Measurements from ENCODE around the gene ZSWIM1. TPM values are rescaled to one million over a fixed set of nuclear protein-coding genes. Genes with fewer than 3 reads are reported as not detected.

ZSWIM1 gene
- total and polyA plus RNA-seq, 2 of the 4 experiments (the other 2 are of a cell fraction) = 4.2 to 10.0 TPM

DNA sequence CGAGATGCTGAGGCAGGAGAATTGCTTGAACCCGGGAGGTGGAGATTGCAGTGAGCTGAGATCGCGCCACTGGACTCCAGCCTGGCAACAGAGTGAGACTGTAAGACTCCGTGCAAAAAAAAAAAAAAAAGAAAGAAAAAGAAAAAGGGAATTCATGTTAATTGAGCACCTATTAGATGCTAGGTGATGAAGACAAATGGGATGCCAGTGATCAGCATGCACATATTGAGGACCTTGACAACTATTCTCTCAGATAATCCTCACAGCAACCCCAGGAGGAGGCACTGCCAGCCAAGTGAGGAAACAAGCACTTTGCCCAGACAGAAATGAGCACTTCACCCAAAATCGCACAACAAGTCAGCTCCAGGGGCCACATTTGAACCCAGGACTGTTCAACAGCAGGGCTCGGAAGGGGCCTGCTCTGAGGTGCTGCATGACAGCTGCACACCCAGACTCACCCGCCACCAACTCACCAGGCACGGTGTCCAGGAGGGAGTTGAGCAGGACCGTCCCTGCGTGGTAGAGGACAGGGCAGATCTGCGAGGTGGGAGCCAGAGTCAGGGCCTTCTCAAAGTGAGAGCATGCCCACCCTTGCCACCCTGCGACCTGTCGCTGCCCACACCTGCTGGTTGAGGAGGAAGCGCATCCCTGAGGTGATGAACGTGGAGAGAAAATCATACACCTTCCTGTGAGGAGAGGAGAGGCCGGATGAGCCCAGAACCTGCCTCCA lies 26.4 kb downstream of the ZSWIM1 start:
- no peak overlapping the region for H4K91ac ChIP-seq (ENCODE audit: insufficient read depth, low read depth, low read length)
- no peak overlapping the region for H3K23ac ChIP-seq (ENCODE audit: low read depth, low read length)
- DNase-seq = no peak
- H4K8ac ChIP-seq (ENCODE audit: low read depth in 2 of 2, low read length in 2 of 2) = no peak overlapping the region
- no CpG with 5 or more reads among the region's 17 CpGs for WGBS, 2 experiments (ENCODE audit: extremely low coverage in 2 of 2, insufficient read length in 1 of 2)
- in situ Hi-C loops (cut with MboI; ENCODE audit: low sequenced_read_pairs) = loop anchor here (25.0 kb wide), 1 partner anchor 570 kb away; the partner anchor contains the start of gene SDC4
- peaks cover 3 to 24% of the 10 kb centered on the region in 2 experiments; a peak in 3 of 4 replicates for H3K79me1 ChIP-seq (ENCODE audit: low read depth in 1 of 2, low read length in 2 of 2)
- dilution Hi-C loops (cut with HindIII; ENCODE audit: low sequenced_read_pairs, unreplicated experiment) = no loop called here
- ATAC-seq (ENCODE audit: low read depth) = no peak
- peak overlapping the region; percentile 5 for H2AK9ac ChIP-seq (replicated peaks; ENCODE audit: low read depth, low read length, poor library complexity)
- no peak overlapping the region for H2AFZ ChIP-seq (replicated peaks; ENCODE audit: low read length, poor library complexity)
- H2BK120ac ChIP-seq (ENCODE audit: low read depth, low read length) = no peak overlapping the region
- no TSS peak for BruUV-seq (replicated peaks)
- H3K14ac ChIP-seq (replicated peaks; ENCODE audit: low read depth, low read length) = no peak overlapping the region
- H4K5ac ChIP-seq (ENCODE audit: low read depth, low read length) = no peak overlapping the region
- intact Hi-C loops (cut with micrococcal nuclease) = no loop called here
- H2BK15ac ChIP-seq (ENCODE audit: low read depth, low read length) = no peak overlapping the region
- ChIA-PET POLR2A (ENCODE audit: unreplicated experiment) (no interaction called here), CTCF (interaction anchor here (0.6 kb wide), 1 partner anchor 42 kb away, joined by 3 read pairs; no protein-coding TSS in a partner anchor)
- no peaks in the 10 kb centered on the region for H3K27me3 ChIP-seq (ENCODE audit: control insufficient read depth, insufficient read depth, low read length)
- peaks cover 5% of the 10 kb centered on the region; the same call in 1 of the 2 replicates for H4K20me1 ChIP-seq (ENCODE audit: insufficient read depth, low read length)
- H3K4me2 ChIP-seq (ENCODE audit: low read depth, low read length) = no peak overlapping the region
- no peak overlapping the region for H3K18ac ChIP-seq (ENCODE audit: low read depth, low read length)
- H3K9me3 ChIP-seq (ENCODE audit: control insufficient read depth, insufficient read depth, low read length) = no peaks in the 10 kb centered on the region
- no peak overlapping the region for H3K4ac ChIP-seq (ENCODE audit: low read depth, low read length)
- peaks cover 14% of the 10 kb centered on the region for H3K4me1 ChIP-seq (ENCODE audit: control insufficient read depth, insufficient read depth, low read length)
- no peak overlapping the region for H3K27ac ChIP-seq (ENCODE audit: insufficient read depth, low read length)
- no peak overlapping the region for H2BK20ac ChIP-seq (ENCODE audit: low read depth, low read length)
- no peak overlapping the region for H3K4me3 ChIP-seq (ENCODE audit: insufficient read depth, low read depth, low read length)
- peaks cover 30% of the 10 kb centered on the region; the same call in 1 of the 2 replicates for H3K36me3 ChIP-seq (ENCODE audit: control insufficient read depth, insufficient read depth, low read length)
- H3K56ac ChIP-seq (ENCODE audit: extremely low read depth, insufficient read depth, low read length) = no peak overlapping the region
- H2AK5ac ChIP-seq (ENCODE audit: low read depth, low read length) = no peak overlapping the region; the same call in 1 of the 2 replicates
- peaks cover 25% of the 10 kb centered on the region for H3K9me1 ChIP-seq (ENCODE audit: insufficient read depth, low read length)
- H2BK5ac ChIP-seq (ENCODE audit: low read depth, low read length, poor library complexity, severe bottlenecking) = peak overlapping the region; percentile 18
- no peak overlapping the region for H3K9ac ChIP-seq (ENCODE audit: low read depth, low read length)
- TF ChIP-seq, protein P1, sequence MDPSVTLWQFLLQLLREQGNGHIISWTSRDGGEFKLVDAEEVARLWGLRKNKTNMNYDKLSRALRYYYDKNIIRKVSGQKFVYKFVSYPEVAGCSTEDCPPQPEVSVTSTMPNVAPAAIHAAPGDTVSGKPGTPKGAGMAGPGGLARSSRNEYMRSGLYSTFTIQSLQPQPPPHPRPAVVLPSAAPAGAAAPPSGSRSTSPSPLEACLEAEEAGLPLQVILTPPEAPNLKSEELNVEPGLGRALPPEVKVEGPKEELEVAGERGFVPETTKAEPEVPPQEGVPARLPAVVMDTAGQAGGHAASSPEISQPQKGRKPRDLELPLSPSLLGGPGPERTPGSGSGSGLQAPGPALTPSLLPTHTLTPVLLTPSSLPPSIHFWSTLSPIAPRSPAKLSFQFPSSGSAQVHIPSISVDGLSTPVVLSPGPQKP (IDR thresholded peaks at IDR 0.05; ENCODE audit: borderline replicate concordance, low read depth, low read length) = no peak
- no peak for TF ChIP-seq RFX5 (IDR thresholded peaks at IDR 0.05; ENCODE audit: low read depth, low read length)
- no peak for TF ChIP-seq NFE2L2 (IDR thresholded peaks at IDR 0.05; ENCODE audit: low read depth, low read length)
- TF ChIP-seq MXI1 (IDR thresholded peaks at IDR 0.05; ENCODE audit: borderline replicate concordance, low read depth, low read length) = no peak
- no peak for TF ChIP-seq MAFK (IDR thresholded peaks at IDR 0.05; ENCODE audit: low read depth, low read length)
- no peak for TF ChIP-seq POLR2A (IDR thresholded peaks at IDR 0.05; ENCODE audit: low read depth, low read length)
- no peak for TF ChIP-seq RAD21 (IDR thresholded peaks at IDR 0.05; ENCODE audit: low read length)
- TF ChIP-seq, protein P2, sequence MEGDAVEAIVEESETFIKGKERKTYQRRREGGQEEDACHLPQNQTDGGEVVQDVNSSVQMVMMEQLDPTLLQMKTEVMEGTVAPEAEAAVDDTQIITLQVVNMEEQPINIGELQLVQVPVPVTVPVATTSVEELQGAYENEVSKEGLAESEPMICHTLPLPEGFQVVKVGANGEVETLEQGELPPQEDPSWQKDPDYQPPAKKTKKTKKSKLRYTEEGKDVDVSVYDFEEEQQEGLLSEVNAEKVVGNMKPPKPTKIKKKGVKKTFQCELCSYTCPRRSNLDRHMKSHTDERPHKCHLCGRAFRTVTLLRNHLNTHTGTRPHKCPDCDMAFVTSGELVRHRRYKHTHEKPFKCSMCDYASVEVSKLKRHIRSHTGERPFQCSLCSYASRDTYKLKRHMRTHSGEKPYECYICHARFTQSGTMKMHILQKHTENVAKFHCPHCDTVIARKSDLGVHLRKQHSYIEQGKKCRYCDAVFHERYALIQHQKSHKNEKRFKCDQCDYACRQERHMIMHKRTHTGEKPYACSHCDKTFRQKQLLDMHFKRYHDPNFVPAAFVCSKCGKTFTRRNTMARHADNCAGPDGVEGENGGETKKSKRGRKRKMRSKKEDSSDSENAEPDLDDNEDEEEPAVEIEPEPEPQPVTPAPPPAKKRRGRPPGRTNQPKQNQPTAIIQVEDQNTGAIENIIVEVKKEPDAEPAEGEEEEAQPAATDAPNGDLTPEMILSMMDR (conservative IDR thresholded peaks at IDR 0.05; ENCODE audit: low read depth, low read length) = no peak
- no peak for TF ChIP-seq CEBPB (IDR thresholded peaks at IDR 0.05; ENCODE audit: low read depth, low read length)
- TF ChIP-seq RCOR1 (IDR thresholded peaks at IDR 0.05; ENCODE audit: insufficient replicate concordance, low read length) = no peak
- TF ChIP-seq FOS (IDR thresholded peaks at IDR 0.05; ENCODE audit: low read depth, low read length) = no peak
- TF ChIP-seq MAZ (IDR thresholded peaks at IDR 0.05; ENCODE audit: borderline replicate concordance, low read depth, low read length) = no peak
- TF ChIP-seq SMC3 (IDR thresholded peaks at IDR 0.05; ENCODE audit: low read depth, low read length) = no peak
- TF ChIP-seq, protein P3, sequence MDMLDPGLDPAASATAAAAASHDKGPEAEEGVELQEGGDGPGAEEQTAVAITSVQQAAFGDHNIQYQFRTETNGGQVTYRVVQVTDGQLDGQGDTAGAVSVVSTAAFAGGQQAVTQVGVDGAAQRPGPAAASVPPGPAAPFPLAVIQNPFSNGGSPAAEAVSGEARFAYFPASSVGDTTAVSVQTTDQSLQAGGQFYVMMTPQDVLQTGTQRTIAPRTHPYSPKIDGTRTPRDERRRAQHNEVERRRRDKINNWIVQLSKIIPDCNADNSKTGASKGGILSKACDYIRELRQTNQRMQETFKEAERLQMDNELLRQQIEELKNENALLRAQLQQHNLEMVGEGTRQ (IDR thresholded peaks at IDR 0.05; ENCODE audit: low read depth, low read length) = no peak
- no peak for TF ChIP-seq BHLHE40 (IDR thresholded peaks at IDR 0.05; ENCODE audit: low read depth, low read length)
